Measurements from ENCODE around the gene SEL1L.

DNA sequence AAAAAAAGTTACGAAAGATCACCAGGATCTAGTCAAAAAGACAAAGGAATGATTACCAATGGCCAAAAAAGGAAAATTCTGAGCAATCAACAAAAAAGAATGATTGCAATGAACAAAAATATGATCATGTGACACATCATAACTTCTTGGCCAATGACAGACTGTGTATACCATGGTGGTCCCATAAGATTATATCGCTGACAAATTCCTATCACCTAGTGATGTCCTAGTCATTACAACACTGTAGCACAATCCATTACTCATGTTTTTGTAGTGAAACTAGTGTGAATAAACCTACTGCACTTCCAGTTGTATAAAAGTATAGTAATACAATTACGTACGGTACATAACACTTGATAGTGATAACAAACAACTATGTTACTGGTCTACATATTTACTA is 12.3 kb downstream of the SEL1L start:
- TF ChIP-seq, protein P1, sequence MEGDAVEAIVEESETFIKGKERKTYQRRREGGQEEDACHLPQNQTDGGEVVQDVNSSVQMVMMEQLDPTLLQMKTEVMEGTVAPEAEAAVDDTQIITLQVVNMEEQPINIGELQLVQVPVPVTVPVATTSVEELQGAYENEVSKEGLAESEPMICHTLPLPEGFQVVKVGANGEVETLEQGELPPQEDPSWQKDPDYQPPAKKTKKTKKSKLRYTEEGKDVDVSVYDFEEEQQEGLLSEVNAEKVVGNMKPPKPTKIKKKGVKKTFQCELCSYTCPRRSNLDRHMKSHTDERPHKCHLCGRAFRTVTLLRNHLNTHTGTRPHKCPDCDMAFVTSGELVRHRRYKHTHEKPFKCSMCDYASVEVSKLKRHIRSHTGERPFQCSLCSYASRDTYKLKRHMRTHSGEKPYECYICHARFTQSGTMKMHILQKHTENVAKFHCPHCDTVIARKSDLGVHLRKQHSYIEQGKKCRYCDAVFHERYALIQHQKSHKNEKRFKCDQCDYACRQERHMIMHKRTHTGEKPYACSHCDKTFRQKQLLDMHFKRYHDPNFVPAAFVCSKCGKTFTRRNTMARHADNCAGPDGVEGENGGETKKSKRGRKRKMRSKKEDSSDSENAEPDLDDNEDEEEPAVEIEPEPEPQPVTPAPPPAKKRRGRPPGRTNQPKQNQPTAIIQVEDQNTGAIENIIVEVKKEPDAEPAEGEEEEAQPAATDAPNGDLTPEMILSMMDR (IDR thresholded peaks at IDR 0.05): no peak
- no peak for TF ChIP-seq POLR2A (IDR thresholded peaks at IDR 0.05)
